H9 (cell line): ENCODE data around the gene PRSS21. TPM values are rescaled to one million over a fixed set of nuclear protein-coding genes. Genes with fewer than 3 reads are reported as not detected.

Experiments
- DNase-seq: peaks from one replicate; pipeline ENCODE4 v3.0.0-alpha.2; 2017
- H2AFZ ChIP-seq: one replicate; pipeline ENCODE4 v1.6.1; 2013; ENCODE audit warnings: mild to moderate bottlenecking, low read length, control low read depth, moderate library complexity
- H2AK5ac ChIP-seq: 2 replicates; pipeline ENCODE4 v1.6.1; 2013; ENCODE audit warnings: low read length, control low read depth, mixed read lengths; ENCODE audit not compliant: insufficient read length
- H2BK120ac ChIP-seq: one replicate; pipeline ENCODE4 v1.6.1; 2013; ENCODE audit warnings: low read depth, mild to moderate bottlenecking, low read length, control low read depth, inconsistent platforms; ENCODE audit not compliant: poor library complexity, severe bottlenecking
- H2BK12ac ChIP-seq: 2 replicates; pipeline ENCODE4 v1.6.1; 2013; ENCODE audit warnings: low read length, control low read depth, mixed read lengths, low read depth; ENCODE audit not compliant: insufficient read length
- H2BK15ac ChIP-seq: 2 replicates; pipeline ENCODE4 v1.6.1; 2013; ENCODE audit warnings: low read depth, low read length, control low read depth
- H2BK20ac ChIP-seq: one replicate; pipeline ENCODE4 v1.6.1; 2013; ENCODE audit warnings: low read depth, mild to moderate bottlenecking, low read length, control low read depth, inconsistent platforms; ENCODE audit not compliant: poor library complexity, severe bottlenecking
- H2BK5ac ChIP-seq: 2 replicates; pipeline ENCODE4 v1.6.1; 2013; ENCODE audit warnings: low read length, control low read depth, mixed read lengths; ENCODE audit not compliant: insufficient read length
- H3K14ac ChIP-seq: 2 replicates; pipeline ENCODE4 v1.6.1; 2013; ENCODE audit warnings: low read length, control low read depth; ENCODE audit not compliant: insufficient read depth
- H3K18ac ChIP-seq: 2 replicates; pipeline ENCODE4 v1.6.1; 2013; ENCODE audit warnings: low read depth, mild to moderate bottlenecking, mixed read lengths, low read length, control low read depth; ENCODE audit not compliant: insufficient read length
- H3K23ac ChIP-seq: 2 replicates; pipeline ENCODE4 v1.6.1; 2013; ENCODE audit warnings: low read length, control low read depth, mixed read lengths, low read depth; ENCODE audit not compliant: insufficient read length
- H3K23me2 ChIP-seq: 2 replicates; pipeline ENCODE4 v1.6.1; 2013; ENCODE audit warnings: low read depth, mild to moderate bottlenecking, mixed read lengths, low read length, control low read depth; ENCODE audit not compliant: insufficient read length, poor library complexity, severe bottlenecking
- H3K27ac ChIP-seq: 2 replicates; pipeline ENCODE4 v1.5.1; 2013; ENCODE audit warnings: low read length, control low read depth, mixed read lengths, low read depth; ENCODE audit not compliant: insufficient read length
- H3K27me3 ChIP-seq: 2 replicates; pipeline ENCODE4 v1.6.1; 2013; ENCODE audit warnings: low read length, control low read depth, inconsistent platforms; ENCODE audit not compliant: insufficient read depth
- H3K4ac ChIP-seq: 2 replicates; pipeline ENCODE4 v1.6.1; 2013; ENCODE audit warnings: low read depth, mild to moderate bottlenecking, control low read depth, inconsistent platforms, low read length, moderate library complexity
- H3K4me1 ChIP-seq: 2 replicates; pipeline ENCODE4 v1.6.1; 2013; ENCODE audit warnings: low read length, control low read depth, inconsistent platforms; ENCODE audit not compliant: insufficient read depth
- H3K4me2 ChIP-seq: 2 replicates; pipeline ENCODE4 v1.6.1; 2013; ENCODE audit warnings: low read length, control low read depth, mixed read lengths; ENCODE audit not compliant: insufficient read length, insufficient read depth
- H3K56ac ChIP-seq: 2 replicates; pipeline ENCODE4 v1.6.1; 2013; ENCODE audit warnings: low read depth, mild to moderate bottlenecking, mixed read lengths, low read length, control low read depth; ENCODE audit not compliant: insufficient read length
- H3K79me1 ChIP-seq: 2 replicates; pipeline ENCODE4 v1.6.1; 2013; ENCODE audit warnings: low read depth, mild to moderate bottlenecking, moderate library complexity, low read length, control low read depth, inconsistent platforms; ENCODE audit not compliant: insufficient read depth, poor library complexity, severe bottlenecking
- H3K79me2 ChIP-seq: 2 replicates; pipeline ENCODE4 v1.6.1; 2013; ENCODE audit warnings: low read length, control low read depth, inconsistent platforms; ENCODE audit not compliant: insufficient read depth
- H3K9ac ChIP-seq: 2 replicates; pipeline ENCODE4 v1.6.1; 2013; ENCODE audit warnings: low read length, control low read depth, mixed read lengths; ENCODE audit not compliant: insufficient read length; ENCODE audit errors: extremely low read depth
- H3K9me3 ChIP-seq: one replicate; pipeline ENCODE4 v1.6.1; 2013; ENCODE audit warnings: low read depth, low read length, inconsistent platforms; ENCODE audit not compliant: control insufficient read depth
- H3T11ph ChIP-seq: one replicate; pipeline ENCODE4 v1.6.1; 2013; ENCODE audit warnings: mild to moderate bottlenecking, low read length, control low read depth, inconsistent platforms
- H4K20me1 ChIP-seq: one replicate; pipeline ENCODE4 v1.6.1; 2013; ENCODE audit not compliant: control insufficient read depth, insufficient read length, insufficient read depth
- H4K5ac ChIP-seq: 2 replicates; pipeline ENCODE4 v1.6.1; 2013; ENCODE audit warnings: low read depth, mild to moderate bottlenecking, mixed read lengths, low read length, control low read depth; ENCODE audit not compliant: insufficient read length
- H4K8ac ChIP-seq: replicated peaks from 2 replicates; pipeline ENCODE4 v1.6.1; 2013; ENCODE audit warnings: low read length, control low read depth, mixed read lengths, low read depth; ENCODE audit not compliant: insufficient read length
- H4K91ac ChIP-seq: 2 replicates; pipeline ENCODE4 v1.6.1; 2013; ENCODE audit warnings: low read depth, mild to moderate bottlenecking, moderate library complexity, mixed read lengths, low read length, control low read depth; ENCODE audit not compliant: insufficient read length
- H3K27ac Mint-ChIP-seq, 3 experiments: 2 replicates in 2 of 3; 3 replicates in 1 of 3; pipeline ENCODE4 v1.8.0; 2020 to 2021; ENCODE audit warnings: mixed read lengths in 3 of 3, mild to moderate bottlenecking in 1 of 3, moderate library complexity in 1 of 3
- H3K27me3 Mint-ChIP-seq: 2 replicates; pipeline ENCODE4 v1.8.0; 2021; ENCODE audit warnings: low read depth, mild to moderate bottlenecking, moderate library complexity, mixed read lengths
- H3K36me3 Mint-ChIP-seq, 3 experiments: 2 replicates in 2 of 3; 3 replicates in 1 of 3; pipeline ENCODE4 v1.8.0; 2020 to 2021; ENCODE audit warnings: low read depth in 3 of 3, mixed read lengths in 3 of 3; ENCODE audit not compliant: insufficient read depth in 1 of 3
- H3K4me1 Mint-ChIP-seq, 2 experiments: 2 replicates each; pipeline ENCODE4 v1.8.0; 2020; ENCODE audit warnings: mixed read lengths in 2 of 2
- H3K4me3 Mint-ChIP-seq, 2 experiments: 2 replicates in 1 of 2; 3 replicates in 1 of 2; pipeline ENCODE4 v1.8.0; 2020 to 2021; ENCODE audit warnings: mild to moderate bottlenecking in 2 of 2, mixed read lengths in 2 of 2, moderate library complexity in 1 of 2
- H3K9me3 Mint-ChIP-seq, 2 experiments: 2 replicates in 1 of 2; 3 replicates in 1 of 2; pipeline ENCODE4 v1.8.0; 2020; ENCODE audit warnings: mild to moderate bottlenecking in 2 of 2, mixed read lengths in 2 of 2, moderate library complexity in 1 of 2
- WGBS: extraction: QIAGEN DNeasy Blood & Tissue Kit; methylation state at CpG from one replicate; pipeline ENCODE4 v1.1.7; 2013; ENCODE audit warnings: missing lambda C conversion rate, low lambda C conversion rate, mixed read lengths; ENCODE audit not compliant: insufficient read length; ENCODE audit errors: extremely low coverage; 5-methylcytosine and 5-hydroxymethylcytosine counted together
- total RNA-seq: library from RNA; stranded (reverse); gene quantifications from 2 replicates; pipeline ENCODE4 v1.2.1, GENCODE V29; 2021
- TF ChIP-seq, protein P1 (sequence below): fragments of 200-600 bp; sonication (generic); conservative IDR thresholded peaks from 3 replicates; pipeline ENCODE4 v1.8.0; 2021; ENCODE audit warnings: antibody characterized with exemption, mild to moderate bottlenecking

The PRSS21 gene
- total RNA-seq, 1 experiment from 2014 or later, result not detected

- no peak overlapping the region for H3T11ph ChIP-seq
- H3K56ac ChIP-seq, result no peak overlapping the region
These were observed 1.3 kb downstream of the PRSS21 start for GRCh38 chr16:2818272-2818876.

More at GRCh38 chr16:2818272-2818876, 1.3 kb downstream of the PRSS21 start:
- no peak overlapping the region for H3K4me2 ChIP-seq
- H2AK5ac ChIP-seq, result no peak overlapping the region
- no peaks in the 10 kb centered on the region for H3K9me3 ChIP-seq
- H3K27ac ChIP-seq, result no peak overlapping the region
- Mint-ChIP-seq H3K36me3 (no peaks in the 10 kb centered on the region; a peak in 1 of 7 replicates), H3K27ac (no peak overlapping the region; a peak in 1 of 7 replicates), H3K9me3 (no peaks in the 10 kb centered on the region), H3K4me3 (peak overlapping the region in 1 of 2 experiments; percentile 63; a peak in 1 of 5 replicates), H3K4me1 (no peaks in the 10 kb centered on the region; a peak in 1 of 4 replicates), H3K27me3 (no peaks in the 10 kb centered on the region)
- H3K14ac ChIP-seq, result no peak overlapping the region
- H4K8ac ChIP-seq, result no peak overlapping the region
- H3K79me1 ChIP-seq, result no peaks in the 10 kb centered on the region
- no peaks in the 10 kb centered on the region for H3K79me2 ChIP-seq
- H3K23me2 ChIP-seq, result no peaks in the 10 kb centered on the region
- H3K4me1 ChIP-seq, result no peaks in the 10 kb centered on the region
- H3K18ac ChIP-seq, result no peak overlapping the region
- H2BK12ac ChIP-seq, result no peak overlapping the region
- no CpG with 5 or more reads among the region's 10 CpGs for WGBS
- H2BK20ac ChIP-seq, result no peak overlapping the region
- H3K23ac ChIP-seq, result no peak overlapping the region
- H4K20me1 ChIP-seq, result no peaks in the 10 kb centered on the region
- H2BK120ac ChIP-seq, result no peak overlapping the region
- DNase-seq, result no peak
- no peak overlapping the region for H2BK15ac ChIP-seq
- TF ChIP-seq, protein P1, sequence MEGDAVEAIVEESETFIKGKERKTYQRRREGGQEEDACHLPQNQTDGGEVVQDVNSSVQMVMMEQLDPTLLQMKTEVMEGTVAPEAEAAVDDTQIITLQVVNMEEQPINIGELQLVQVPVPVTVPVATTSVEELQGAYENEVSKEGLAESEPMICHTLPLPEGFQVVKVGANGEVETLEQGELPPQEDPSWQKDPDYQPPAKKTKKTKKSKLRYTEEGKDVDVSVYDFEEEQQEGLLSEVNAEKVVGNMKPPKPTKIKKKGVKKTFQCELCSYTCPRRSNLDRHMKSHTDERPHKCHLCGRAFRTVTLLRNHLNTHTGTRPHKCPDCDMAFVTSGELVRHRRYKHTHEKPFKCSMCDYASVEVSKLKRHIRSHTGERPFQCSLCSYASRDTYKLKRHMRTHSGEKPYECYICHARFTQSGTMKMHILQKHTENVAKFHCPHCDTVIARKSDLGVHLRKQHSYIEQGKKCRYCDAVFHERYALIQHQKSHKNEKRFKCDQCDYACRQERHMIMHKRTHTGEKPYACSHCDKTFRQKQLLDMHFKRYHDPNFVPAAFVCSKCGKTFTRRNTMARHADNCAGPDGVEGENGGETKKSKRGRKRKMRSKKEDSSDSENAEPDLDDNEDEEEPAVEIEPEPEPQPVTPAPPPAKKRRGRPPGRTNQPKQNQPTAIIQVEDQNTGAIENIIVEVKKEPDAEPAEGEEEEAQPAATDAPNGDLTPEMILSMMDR, result no peak
- no peaks in the 10 kb centered on the region for H3K27me3 ChIP-seq
- H2BK5ac ChIP-seq, result no peak overlapping the region
- H3K4ac ChIP-seq, result no peak overlapping the region
- no peak overlapping the region for H4K5ac ChIP-seq
- H3K9ac ChIP-seq, result no peak overlapping the region
- no peak overlapping the region for H4K91ac ChIP-seq
- no peak overlapping the region for H2AFZ ChIP-seq
